HG02970 (cell line): ENCODE data around the gene CLEC2B.

ENCODE experiments used
- ATAC-seq: cut with Tn5 transposase; IDR thresholded peaks from one replicate; pipeline ENCODE4 v1.9.1; 2021; ENCODE audit warnings: mild to moderate bottlenecking, moderate library complexity, moderate number of reproducible peaks; ENCODE audit not compliant: unreplicated experiment, low FRiP score

CLEC2B gene

DNA sequence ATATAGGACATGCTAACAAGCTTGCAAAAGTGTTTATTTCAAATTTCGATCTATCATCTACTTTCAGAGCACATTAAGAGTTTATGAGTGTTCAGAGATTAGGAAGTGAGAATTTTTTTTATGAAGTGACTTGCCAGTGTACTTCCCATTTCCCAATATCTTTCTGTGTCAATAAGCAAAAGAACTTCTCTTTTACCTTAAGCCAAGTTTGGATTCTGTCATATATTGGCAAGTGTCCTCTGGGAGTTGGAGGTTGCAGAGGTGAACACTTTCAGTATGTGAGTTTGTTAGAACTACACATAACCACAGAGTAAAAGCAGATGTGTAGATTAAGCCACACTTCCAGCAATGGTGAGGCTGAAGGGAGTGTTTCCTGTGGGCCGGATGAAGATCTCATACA, 58.5 kb downstream of the CLEC2B start:
- no peak for ATAC-seq

DNA sequence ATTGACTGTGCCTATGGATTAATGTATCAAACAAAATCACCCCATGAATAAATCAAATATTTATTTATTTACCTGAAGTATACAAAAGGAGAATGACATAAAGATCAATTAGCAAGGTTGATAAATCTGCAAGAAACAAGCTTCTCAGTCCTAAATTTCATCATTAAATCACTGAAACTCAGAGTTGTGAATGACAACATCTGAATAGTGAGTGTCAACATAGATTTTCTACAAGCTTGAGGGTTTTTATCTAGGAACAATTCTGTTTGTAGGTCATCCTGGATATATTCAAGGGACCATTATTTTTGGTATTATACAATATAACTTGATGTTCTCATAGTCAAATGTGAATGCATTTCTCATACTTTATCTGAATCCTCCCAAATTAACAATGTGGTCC, 59.3 kb downstream of the CLEC2B start:
- no peak for ATAC-seq

DNA sequence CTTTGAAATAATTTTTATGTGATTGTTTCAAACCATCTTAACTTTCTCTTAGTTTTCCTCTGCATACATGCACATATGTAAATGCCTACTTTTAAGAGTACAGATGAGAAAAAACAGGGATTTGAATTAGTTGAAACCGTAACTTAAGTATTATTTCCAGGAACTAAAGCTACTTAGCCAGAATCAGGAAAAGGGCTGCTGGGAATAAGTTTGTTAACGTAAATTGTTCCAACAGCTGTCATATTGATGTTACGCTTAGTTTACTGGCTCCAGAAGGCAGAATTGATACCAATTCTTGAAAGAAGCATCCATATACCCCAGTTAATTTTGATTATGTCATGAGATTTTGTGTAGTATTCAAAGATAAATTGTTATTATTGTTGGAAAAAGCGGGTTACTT, 59.8 kb downstream of the CLEC2B start:
- no peak for ATAC-seq

DNA sequence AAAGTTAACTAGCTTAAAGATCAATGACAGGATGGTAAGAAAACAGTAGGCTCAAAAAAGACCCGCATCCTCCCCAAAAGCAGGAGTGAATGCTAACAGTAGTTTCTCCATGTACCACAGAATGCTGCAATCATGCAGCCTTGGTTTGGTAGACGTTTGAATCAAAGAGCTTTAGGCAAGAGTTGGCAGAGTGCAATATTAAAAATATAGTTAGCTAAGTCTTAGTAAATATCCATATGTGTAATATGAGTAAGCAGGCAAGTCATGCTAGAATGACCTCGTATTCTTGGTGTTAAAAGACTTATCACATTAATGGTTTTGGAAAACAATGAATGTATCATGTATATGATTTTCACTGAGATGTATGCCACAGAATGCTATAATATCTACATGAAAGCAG, 60.6 kb downstream of the CLEC2B start:
- no peak for ATAC-seq

DNA sequence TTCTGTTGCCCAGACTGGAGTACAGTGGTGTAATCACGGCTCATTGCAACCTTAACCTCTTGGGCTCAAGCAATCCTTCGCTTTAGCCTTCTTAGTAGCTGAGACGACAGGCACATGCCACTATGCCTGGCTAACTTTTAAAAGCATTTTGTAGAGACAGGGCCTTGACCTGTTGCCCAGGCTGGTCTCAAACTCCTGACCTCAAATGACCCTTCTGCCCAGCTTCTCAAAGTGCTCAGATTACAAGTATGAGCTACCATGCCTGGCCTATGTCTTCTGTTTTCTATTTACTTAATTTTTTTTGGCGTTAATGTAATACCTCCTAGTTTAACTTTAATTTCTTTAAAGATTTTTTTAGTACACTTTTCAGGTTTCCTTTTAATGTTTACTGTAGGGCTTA, 62.4 kb downstream of the CLEC2B start:
- no peak for ATAC-seq

DNA sequence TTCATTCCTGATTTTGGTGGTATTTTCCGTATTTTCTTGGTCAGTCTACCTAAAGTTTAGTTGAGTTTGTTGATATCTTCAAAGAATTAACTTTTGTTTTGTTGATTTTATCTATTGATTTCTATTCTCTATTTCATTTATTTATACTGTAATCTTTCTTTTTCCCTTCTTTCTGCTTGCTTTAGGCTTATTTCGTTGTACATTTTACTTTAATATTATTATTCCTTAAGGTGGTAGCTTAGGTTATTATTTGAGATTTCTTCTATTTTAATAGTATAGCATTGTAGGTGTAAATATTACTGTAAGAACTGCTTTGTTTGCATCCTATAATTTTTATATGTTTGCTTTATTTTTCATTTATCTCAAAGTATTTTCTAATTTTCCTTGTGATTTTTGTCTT, 63.3 kb downstream of the CLEC2B start:
- no peak for ATAC-seq
